NOMO-1 treated with DMSO at 0.1 percent for 48 hours (cell line): ENCODE results near the gene S100A5.
A peak's percentile ranks its signal among the peaks of the same experiment; 100 is the strongest.
"Not testable (repeated sequence)": the region's sequence is repeated elsewhere in the genome, so short reads cannot be mapped to it uniquely, and the experiment has no call there.

Source experiments
- DNase-seq: peaks from one replicate; lab custom pipeline; 2025; ENCODE audit not compliant: unreplicated experiment; lab: John Stamatoyannopoulos, UW

The S100A5 gene

GRCh38 chr1:153540394-153541361 is at the start of gene S100A5:
S100A5 (minus strand) TSS chr1:153540934; CDS start chr1:153540191, 743 bp downstream.
- DNase-seq = peak; percentile 79

GRCh38 chr1:153588482-153588881 is 47.7 kb upstream of the S100A5 start:
- DNase-seq = no peak

GRCh38 chr1:153588033-153588432 is 47.3 kb upstream of the S100A5 start:
- DNase-seq = not testable (repeated sequence)

DNA sequence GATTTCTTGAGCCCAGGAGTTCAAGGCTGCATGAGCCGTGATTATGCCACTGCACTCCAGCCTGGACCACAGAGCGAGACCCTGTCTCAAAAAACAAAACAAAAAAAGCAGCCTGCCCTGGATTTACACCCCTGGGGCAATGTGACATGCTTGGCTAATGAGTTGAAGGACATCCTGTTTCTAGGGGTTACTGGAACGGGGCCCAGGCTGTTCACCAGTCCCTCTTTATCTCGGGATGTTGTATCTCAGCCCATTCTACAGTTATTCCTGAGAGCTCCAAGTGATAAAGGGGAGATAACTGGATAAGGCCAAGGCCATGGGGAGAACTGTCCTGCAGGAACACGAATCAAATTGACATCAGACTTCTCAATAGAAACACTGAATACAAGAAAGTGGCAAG is 46.6 kb upstream of the S100A5 start:
- DNase-seq = no peak

- no peak for DNase-seq
These were observed 45.6 kb upstream of the S100A5 start for GRCh38 chr1:153586347-153586746.

DNA sequence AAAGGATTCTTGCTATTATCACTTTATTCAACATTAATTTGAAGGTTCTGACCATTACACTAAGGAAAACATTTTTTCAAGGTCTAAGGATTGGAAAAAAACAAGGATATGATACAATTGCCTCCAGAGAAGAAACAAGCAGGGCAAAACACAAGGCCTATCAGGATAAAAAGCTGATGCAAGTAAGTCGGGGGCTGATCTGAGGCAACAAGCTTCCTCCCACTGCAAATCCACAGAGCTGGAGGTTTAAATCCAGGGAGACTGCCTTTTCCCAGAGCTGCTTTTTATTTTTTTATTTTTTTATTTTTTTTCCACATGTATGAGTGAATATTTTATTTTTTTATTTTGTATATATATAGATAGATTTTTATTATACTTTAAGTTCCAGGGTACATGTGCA is 44.3 kb upstream of the S100A5 start:
- DNase-seq = no peak

GRCh38 chr1:153583976-153584375 is 43.2 kb upstream of the S100A5 start:
- DNase-seq = no peak

DNA sequence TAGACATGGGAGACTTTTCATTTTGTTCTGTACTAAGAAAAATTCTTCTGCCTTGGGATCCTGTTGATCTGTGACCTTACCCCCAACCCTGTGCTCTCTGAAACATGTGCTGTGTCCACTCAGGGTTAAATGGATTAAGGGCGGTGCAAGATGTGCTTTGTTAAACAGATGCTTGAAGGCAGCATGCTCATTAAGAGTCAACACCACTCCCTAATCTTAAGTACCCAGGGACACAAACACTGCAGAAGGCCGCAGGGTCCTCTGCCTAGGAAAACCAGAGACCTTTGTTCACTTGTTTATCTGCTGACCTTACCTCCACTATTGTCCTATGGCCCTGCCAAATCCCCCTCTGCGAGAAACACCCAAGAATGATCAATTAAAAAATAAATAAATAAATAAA is 42.8 kb upstream of the S100A5 start:
- DNase-seq = not testable (repeated sequence)

- DNase-seq = not testable (repeated sequence)
These were observed 42.1 kb upstream of the S100A5 start for GRCh38 chr1:153582836-153583235.

DNA sequence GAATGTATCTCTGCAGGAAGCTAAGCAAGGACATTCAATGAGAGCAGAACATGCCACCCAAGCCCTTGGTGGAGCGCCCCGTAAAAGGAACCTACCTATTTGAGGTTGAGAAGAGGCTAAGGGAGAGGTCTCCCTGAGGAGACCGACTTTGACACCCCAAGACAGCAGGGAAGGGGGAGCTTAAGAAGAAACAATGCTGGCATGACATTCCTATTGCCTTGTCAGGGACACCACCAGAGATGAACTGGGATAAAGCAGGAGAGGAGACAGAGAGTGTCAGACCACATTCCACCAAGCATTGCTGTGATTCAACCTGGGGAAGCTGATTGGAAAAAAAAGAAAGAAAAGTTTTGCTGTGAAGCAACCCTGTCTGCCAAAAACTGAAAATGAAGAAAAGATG is 38.2 kb upstream of the S100A5 start:
- no peak for DNase-seq

- no peak for DNase-seq
These were observed 37.8 kb upstream of the S100A5 start for GRCh38 chr1:153578490-153578889.

GRCh38 chr1:153577624-153578051 is 36.9 kb upstream of the S100A5 start:
- DNase-seq = no peak

GRCh38 chr1:153577138-153577537 is 36.4 kb upstream of the S100A5 start:
- DNase-seq = peak; percentile 46

GRCh38 chr1:153575497-153575896 is 34.8 kb upstream of the S100A5 start:
- DNase-seq = not testable (repeated sequence)

DNA sequence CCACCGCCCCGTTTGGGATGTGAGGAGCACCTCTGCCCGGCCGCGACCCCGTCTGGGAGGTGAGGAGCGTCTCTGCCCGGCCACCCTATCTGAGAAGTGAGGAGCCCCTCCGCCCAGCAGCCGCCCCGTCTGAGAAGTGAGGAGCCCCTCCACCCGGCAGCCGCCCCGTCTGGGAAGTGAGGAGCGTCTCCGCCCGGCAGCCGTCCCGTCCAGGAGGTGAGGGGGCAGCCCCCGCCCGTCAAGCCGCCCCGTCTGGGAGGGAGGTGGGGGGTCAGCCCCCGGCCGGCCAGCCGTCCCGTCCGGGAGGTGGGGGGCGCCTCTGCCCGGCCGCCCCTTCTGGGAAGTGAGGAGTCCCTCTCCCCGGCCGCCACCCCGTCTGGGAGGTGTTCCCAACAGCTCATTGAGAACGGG is 34.4 kb upstream of the S100A5 start:
- DNase-seq = not testable (repeated sequence)

GRCh38 chr1:153573351-153573750 is 32.6 kb upstream of the S100A5 start:
- peak; percentile 77 for DNase-seq

- DNase-seq = peak; percentile 78
These were observed 31.9 kb upstream of the S100A5 start for GRCh38 chr1:153572569-153573015.

GRCh38 chr1:153571706-153572105 is 31.0 kb upstream of the S100A5 start:
- no peak for DNase-seq

- DNase-seq = no peak
These were observed 30.1 kb upstream of the S100A5 start for GRCh38 chr1:153570874-153571273.

- DNase-seq = no peak
These were observed 28.7 kb upstream of the S100A5 start for GRCh38 chr1:153569465-153569864.

DNA sequence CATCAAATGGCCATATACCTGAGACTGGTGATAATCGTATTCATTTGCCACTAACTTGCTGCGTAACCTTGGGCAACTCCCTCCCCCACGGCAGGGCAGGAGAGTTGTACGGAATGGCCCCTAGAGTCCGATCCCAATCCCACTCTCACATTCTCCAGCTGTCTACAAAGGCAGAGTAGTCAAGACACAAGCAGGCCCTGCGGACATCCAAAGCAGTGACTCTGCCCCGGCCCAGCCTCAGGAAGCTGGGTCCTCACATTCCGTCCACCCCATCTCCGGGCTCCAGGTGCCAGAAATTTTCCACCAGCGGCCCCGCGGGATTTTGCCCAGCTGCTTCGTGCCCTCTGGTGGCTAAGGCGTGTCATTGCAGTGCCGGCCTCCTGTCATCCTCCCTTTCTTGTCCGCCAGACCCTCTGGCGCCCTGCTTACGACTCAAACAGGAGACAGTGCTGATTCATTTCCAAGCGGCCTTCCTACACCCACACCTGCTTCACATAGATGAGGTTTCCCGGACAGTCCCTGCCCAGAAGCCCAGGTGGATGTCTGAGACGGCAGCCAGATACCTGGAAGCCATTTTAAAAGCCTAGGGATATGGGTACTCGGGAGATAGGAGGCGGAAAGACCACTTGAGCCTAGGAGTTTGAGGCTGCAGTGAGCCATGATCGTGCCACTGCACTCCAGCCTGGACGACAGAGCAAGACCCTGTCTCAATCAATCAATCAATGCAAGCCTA is 27.8 kb upstream of the S100A5 start:
- DNase-seq = peak; percentile 81
